BLaER1 treated with 17β-estradiol and CSF1 and Interleukin-3, amounts not matched to agents 10 nM and 100 nM (cell line): ENCODE measurements around the gene ANKRD44.

ENCODE experiments used
- H3K27ac ChIP-seq, 11 experiments: shearing (Covaris generic); formaldehyde crosslinking; 2 replicates each; pipeline ENCODE4 v1.8.1; 2022
- H3K27me3 ChIP-seq, 11 experiments: shearing (Covaris generic); formaldehyde crosslinking; 2 replicates each; pipeline ENCODE4 v1.8.1; 2022
- H3K36me3 ChIP-seq, 11 experiments: shearing (Covaris generic); formaldehyde crosslinking; 2 replicates each; pipeline ENCODE4 v1.8.1; 2022
- H3K4me1 ChIP-seq, 10 experiments: shearing (Covaris generic); formaldehyde crosslinking; 2 replicates each; pipeline ENCODE4 v1.8.1; 2022
- H3K4me2 ChIP-seq, 11 experiments: shearing (Covaris generic); formaldehyde crosslinking; 2 replicates each; pipeline ENCODE4 v1.8.1; 2022
- H3K4me3 ChIP-seq, 10 experiments: shearing (Covaris generic); formaldehyde crosslinking; 2 replicates each; pipeline ENCODE4 v1.8.1; 2022
- H3K9ac ChIP-seq, 11 experiments: shearing (Covaris generic); formaldehyde crosslinking; 2 replicates each; pipeline ENCODE4 v1.8.1; 2022
- H3K9me3 ChIP-seq, 11 experiments: shearing (Covaris generic); formaldehyde crosslinking; replicated peaks in 1 of 11; 2 replicates each; pipeline ENCODE4 v1.8.1; 2022
- H4K20me1 ChIP-seq, 11 experiments: shearing (Covaris generic); formaldehyde crosslinking; 2 replicates each; pipeline ENCODE4 v1.8.1; 2022
- Cebpa-rat ChIP-seq, 11 experiments: shearing (Covaris generic); IDR thresholded peaks; 2 replicates each; pipeline ENCODE4 v1.8.1; 2022

Gene ANKRD44

DNA sequence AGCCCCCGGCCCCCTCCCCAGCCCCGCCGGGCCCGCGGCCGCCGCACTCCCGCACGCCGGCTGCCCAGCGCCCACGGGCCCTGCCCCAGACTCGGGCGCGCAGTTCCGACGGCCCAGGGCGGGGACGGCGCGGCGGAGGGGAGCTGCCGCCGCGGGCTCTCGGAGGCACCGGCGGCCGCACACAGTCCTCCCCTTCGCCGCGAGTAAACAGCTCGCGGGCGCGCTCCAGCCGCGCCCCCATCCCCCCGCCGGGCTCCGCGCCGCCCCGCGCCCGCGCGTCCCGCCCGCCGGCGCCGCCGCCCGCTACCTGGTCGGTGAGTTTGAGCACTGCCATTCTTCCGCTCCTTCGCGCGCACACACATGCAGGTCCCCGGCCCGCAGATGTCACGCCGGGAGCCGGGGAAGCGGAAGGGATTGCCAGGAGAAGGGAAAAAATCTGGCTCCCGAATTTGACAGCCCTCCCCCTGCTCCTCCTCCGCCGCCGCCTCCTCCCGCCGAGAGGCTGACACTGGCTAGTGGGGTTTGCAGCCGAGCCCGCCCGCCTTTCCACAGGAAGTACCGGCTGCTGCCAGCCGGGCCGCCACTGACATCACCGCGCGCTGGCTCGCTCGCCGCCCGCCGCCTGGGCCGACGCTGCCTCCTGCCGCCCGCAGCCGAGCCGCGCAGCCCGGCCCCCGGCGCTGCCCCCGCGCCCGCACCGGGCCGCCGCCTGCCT is at the start of gene ANKRD44:
Gene ANKRD44 (minus strand): TSS at position 510 of the 715 bp plus-strand sequence. CDS start 176 bp downstream, at position 334.
- peak within 1 kb of the TSS; percentile 89 to 98 (median 93) for H3K4me2 ChIP-seq
- H3K4me3 ChIP-seq = peak within 1 kb of the TSS; percentile 75 to 93 (median 84)
- peaks cover 0 to 50% (median 43%) of the 10 kb centered on the region in 11 experiments; a peak in 19 of 22 replicates for H3K27me3 ChIP-seq
- H3K9me3 ChIP-seq = no peaks in the 10 kb centered on the region
- peaks cover 0 to 9% (median 0%) of the 10 kb centered on the region in 11 experiments; a peak in 2 of 22 replicates for H4K20me1 ChIP-seq
- H3K4me1 ChIP-seq = peaks cover 15 to 58% (median 48%) of the 10 kb centered on the region in 10 experiments
- H3K27ac ChIP-seq = peak within 1 kb of the TSS; percentile 54 to 92 (median 73); a peak in 21 of 22 replicates
- H3K36me3 ChIP-seq = no peaks in the 10 kb centered on the region
- TF ChIP-seq Cebpa-rat (IDR thresholded peaks at IDR 0.05) = no peak
- peak within 1 kb of the TSS; percentile 77 to 91 (median 81) for H3K9ac ChIP-seq

DNA sequence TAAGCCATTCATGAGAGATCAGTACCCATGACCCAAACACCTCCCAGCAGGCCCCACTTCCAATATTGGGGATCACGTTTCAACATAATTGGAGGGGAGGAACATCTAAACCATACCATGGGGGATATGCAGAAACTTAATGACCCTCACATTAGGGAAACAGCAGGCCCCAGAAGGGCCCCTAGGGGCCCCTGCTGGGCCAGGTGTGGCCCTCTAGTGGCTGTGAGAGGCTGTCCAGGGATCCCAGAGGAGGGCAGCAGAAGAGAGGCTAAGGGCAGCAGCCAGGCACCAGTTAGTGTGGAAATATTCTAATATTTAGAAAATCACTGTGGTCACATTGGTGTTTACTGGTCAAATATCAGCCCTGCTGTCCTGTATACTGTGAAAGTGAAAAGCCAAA is 49.3 kb upstream of the ANKRD44 start:
- no peak overlapping the region for H3K27ac ChIP-seq
- H3K4me2 ChIP-seq = no peak overlapping the region
- no peaks in the 10 kb centered on the region for H3K9me3 ChIP-seq
- H3K4me3 ChIP-seq = no peak overlapping the region
- no peaks in the 10 kb centered on the region for H3K27me3 ChIP-seq
- no peaks in the 10 kb centered on the region for H4K20me1 ChIP-seq
- no peaks in the 10 kb centered on the region for H3K36me3 ChIP-seq
- H3K9ac ChIP-seq = no peak overlapping the region
- no peak for TF ChIP-seq Cebpa-rat (IDR thresholded peaks at IDR 0.05)
- peaks cover 0 to 4% (median 0%) of the 10 kb centered on the region in 10 experiments; a peak in 2 of 20 replicates for H3K4me1 ChIP-seq

DNA sequence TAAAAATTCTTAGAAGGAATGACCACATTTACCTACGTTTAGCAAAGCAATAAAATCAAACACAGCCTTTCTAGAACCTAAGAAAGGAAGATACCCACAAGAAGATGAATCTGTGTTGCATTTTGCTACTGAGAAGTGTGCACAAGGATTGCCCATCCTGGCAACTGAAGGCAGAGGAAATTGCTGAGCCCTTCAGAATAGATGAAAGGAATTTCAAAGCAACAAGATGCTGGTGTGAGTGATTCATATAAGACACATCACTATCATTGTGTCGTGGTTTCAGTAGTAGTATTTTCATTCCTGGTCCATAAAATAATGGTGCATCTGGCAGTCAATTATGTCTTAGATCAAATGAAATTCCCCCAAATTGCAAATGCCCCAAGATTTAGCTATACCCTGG is 48.4 kb upstream of the ANKRD44 start:
- Histone ChIP-seq H3K27ac (no peak overlapping the region), H3K4me3 (no peak overlapping the region), H3K36me3 (no peaks in the 10 kb centered on the region), H3K9me3 (no peaks in the 10 kb centered on the region), H3K27me3 (no peaks in the 10 kb centered on the region), H3K9ac (no peak overlapping the region), H3K4me1 (peaks cover 0 to 2% (median 0%) of the 10 kb centered on the region in 10 experiments; a peak in 2 of 20 replicates), H3K4me2 (no peak overlapping the region), H4K20me1 (no peaks in the 10 kb centered on the region)
- no peak for TF ChIP-seq Cebpa-rat (IDR thresholded peaks at IDR 0.05)

DNA sequence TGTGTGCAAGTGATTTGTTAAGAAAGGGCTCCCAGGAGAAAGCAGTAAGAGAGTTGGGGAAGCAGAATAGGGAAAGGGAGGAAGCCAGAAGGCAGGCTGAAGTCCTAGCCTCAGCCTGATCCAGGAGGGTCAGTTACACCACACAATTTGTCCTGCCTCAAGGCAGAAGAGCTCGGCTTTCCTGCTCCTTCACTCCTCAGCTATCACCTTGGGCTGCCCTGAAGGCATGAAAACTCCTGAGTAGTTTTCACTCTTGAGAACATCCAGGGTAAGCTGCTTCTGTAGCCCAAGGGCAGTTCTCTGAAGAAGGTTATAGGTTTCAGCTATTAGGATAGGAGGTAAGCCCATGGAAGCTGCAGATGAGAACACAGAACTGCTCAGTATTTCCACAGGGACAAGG is 47.4 kb upstream of the ANKRD44 start:
- no peaks in the 10 kb centered on the region for H3K9me3 ChIP-seq
- H3K4me3 ChIP-seq = no peak overlapping the region
- H3K4me2 ChIP-seq = no peak overlapping the region
- no peak overlapping the region for H3K27ac ChIP-seq
- no peaks in the 10 kb centered on the region for H3K4me1 ChIP-seq
- H3K27me3 ChIP-seq = no peaks in the 10 kb centered on the region
- H3K9ac ChIP-seq = no peak overlapping the region
- H4K20me1 ChIP-seq = no peaks in the 10 kb centered on the region
- no peaks in the 10 kb centered on the region for H3K36me3 ChIP-seq
- TF ChIP-seq Cebpa-rat (IDR thresholded peaks at IDR 0.05) = no peak

DNA sequence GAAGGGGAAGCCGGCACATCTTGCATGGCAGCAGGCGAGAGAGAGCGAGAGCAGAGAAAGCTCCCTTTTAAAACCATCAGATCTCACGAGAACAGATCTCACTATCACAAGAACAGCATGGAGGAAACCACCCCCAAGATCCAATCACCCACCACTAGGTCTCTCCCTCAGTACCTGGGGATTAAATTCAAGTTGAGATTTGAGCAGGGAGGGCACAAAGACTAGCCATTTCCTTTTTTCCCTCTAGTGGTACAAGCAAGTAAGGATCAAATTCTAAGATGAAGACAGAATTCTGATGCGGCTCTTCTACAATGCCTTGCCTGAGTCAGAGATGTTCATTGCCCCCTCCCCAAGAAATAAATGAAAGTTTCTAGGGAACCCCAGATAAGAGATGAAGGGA is 45.6 kb upstream of the ANKRD44 start:
- H3K27ac ChIP-seq = no peak overlapping the region
- no peaks in the 10 kb centered on the region for H4K20me1 ChIP-seq
- no peaks in the 10 kb centered on the region for H3K4me1 ChIP-seq
- H3K4me2 ChIP-seq = no peak overlapping the region
- no peak overlapping the region for H3K9ac ChIP-seq
- H3K27me3 ChIP-seq = no peaks in the 10 kb centered on the region
- no peaks in the 10 kb centered on the region for H3K9me3 ChIP-seq
- H3K36me3 ChIP-seq = no peaks in the 10 kb centered on the region
- TF ChIP-seq Cebpa-rat (IDR thresholded peaks at IDR 0.05) = no peak
- no peak overlapping the region for H3K4me3 ChIP-seq

DNA sequence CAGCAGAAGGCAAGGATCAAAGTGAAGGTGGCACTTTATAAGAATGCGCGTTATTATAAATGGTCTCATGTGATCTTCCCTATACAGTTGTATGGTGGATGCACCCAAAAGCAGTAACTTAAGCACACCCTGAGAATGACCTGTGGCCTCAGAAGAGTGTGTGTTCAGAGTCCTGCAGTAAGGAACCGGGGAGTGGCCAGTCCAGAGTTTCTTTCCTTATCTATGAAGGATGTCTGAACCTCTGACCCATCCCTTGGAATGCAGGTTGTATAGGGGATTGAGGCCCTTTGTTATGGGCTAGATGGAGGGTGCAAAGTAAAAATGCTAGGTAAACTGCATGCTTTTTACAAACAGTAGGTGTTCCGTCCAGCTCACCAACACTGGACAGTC is 43.6 kb upstream of the ANKRD44 start:
- Histone ChIP-seq H3K4me1 (no peaks in the 10 kb centered on the region; a peak in 1 of 20 replicates), H3K9me3 (no peaks in the 10 kb centered on the region), H3K27me3 (no peaks in the 10 kb centered on the region), H3K27ac (no peak overlapping the region), H3K4me3 (no peak overlapping the region), H4K20me1 (no peaks in the 10 kb centered on the region), H3K36me3 (no peaks in the 10 kb centered on the region), H3K9ac (no peak overlapping the region), H3K4me2 (no peak overlapping the region)
- no peak for TF ChIP-seq Cebpa-rat (IDR thresholded peaks at IDR 0.05)

DNA sequence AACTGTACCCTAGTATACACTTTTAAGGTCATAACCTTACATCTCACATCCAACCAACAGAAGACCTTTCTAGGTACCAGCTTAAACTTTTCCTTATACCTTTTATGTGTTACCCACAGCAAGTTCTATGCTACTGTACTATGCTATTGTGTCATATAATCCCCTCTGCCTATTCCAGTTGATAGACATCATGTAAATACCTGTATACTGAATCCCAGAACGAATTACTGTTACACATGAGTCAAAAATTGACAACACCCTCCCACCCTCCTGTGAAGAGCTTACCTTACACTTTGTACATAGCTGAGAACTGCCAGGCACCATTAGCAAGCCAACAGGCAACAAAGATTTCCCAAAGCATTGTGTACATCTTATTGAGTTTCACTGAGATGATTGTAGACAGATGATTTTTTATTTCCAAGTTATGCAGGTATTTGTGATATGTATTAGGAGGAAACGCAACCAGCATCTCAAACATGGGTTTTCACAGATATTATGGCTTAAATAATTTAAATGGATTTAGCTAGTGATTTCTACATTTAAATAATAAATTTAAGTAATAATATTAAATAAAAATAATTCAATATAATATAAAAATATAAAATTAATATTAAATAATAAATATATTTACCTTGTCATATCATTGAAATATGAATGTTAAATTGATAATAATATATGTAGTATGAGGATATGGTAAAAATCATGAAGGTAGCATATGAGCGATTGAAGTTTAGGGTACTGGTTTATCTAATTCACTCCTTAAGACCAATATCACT is 43.0 kb upstream of the ANKRD44 start:
- no peak for TF ChIP-seq Cebpa-rat (IDR thresholded peaks at IDR 0.05)
- Histone ChIP-seq H3K36me3 (no peaks in the 10 kb centered on the region), H3K27ac (no peak overlapping the region), H3K9ac (no peak overlapping the region), H3K4me2 (no peak overlapping the region), H3K27me3 (no peaks in the 10 kb centered on the region), H3K4me1 (peaks cover 0 to 6% (median 0%) of the 10 kb centered on the region in 10 experiments; a peak in 3 of 20 replicates), H3K4me3 (no peak overlapping the region), H3K9me3 (no peaks in the 10 kb centered on the region), H4K20me1 (no peaks in the 10 kb centered on the region)

DNA sequence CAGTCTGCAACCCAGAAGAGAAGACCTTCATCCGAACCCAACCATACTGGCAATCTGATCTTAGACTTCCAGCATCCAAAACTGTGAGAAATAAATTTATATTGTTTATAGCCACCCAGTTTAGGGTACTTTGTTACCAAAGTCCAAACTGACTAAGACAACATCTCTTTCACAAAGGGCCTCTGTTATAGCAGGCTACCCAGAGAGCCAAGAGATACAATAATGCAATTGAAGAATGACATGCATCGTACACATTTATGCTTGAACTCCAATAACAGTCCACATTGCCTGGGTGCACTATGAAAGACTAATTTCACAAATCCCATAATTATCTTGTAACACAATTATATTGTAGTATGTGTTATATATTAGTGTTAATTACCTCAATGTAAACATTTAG is 39.1 kb upstream of the ANKRD44 start:
- Histone ChIP-seq H3K27me3 (no peaks in the 10 kb centered on the region), H3K36me3 (no peaks in the 10 kb centered on the region)
- TF ChIP-seq Cebpa-rat (IDR thresholded peaks at IDR 0.05) = no peak

DNA sequence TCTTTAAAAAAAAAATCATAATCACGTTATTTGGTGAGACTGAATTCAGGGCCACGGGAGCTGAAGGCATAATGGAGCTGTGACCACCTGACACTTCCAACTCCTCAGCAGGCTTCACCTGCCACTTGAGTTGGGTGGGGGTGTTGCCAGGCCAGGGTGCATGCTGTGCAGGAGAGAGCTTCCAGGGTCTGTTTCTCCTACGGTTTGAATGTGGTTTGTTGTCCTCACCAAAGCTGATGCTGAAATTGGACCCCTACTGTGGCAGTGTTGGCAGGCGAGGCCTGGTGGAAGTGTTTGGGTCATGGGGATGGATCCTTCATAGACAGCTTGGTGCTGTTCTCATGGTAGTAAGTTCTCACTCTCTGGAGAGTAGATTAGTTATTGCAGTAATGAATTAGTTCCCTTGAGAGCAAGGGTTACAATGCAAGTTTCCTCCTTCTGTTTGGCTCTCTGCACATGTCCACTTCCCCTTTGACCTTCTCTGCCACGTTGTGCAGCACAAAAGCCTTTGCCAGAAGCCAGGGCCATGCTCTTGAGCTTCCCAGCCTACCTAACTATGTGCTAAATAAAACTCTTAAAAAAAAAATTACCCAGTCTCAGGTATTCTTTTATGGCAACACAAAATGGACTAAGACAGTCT is 38.3 kb upstream of the ANKRD44 start:
- peaks cover 0 to 6% (median 0%) of the 10 kb centered on the region in 10 experiments; a peak in 3 of 20 replicates for H3K4me1 ChIP-seq
- H3K9ac ChIP-seq = no peak overlapping the region
- peak overlapping the region in 1 of 11 experiments; percentile 9; a peak in 2 of 22 replicates for H3K4me2 ChIP-seq
- no peak overlapping the region for H3K27ac ChIP-seq
- no peaks in the 10 kb centered on the region for H3K27me3 ChIP-seq
- H3K36me3 ChIP-seq = no peaks in the 10 kb centered on the region
- H4K20me1 ChIP-seq = no peaks in the 10 kb centered on the region
- no peak for TF ChIP-seq Cebpa-rat (IDR thresholded peaks at IDR 0.05)
- H3K9me3 ChIP-seq = no peaks in the 10 kb centered on the region
- H3K4me3 ChIP-seq = no peak overlapping the region

More for the DNA sequence above, 39.1 kb upstream of the ANKRD44 start:
- Histone ChIP-seq H3K4me1 (peaks cover 0 to 6% (median 0%) of the 10 kb centered on the region in 10 experiments; a peak in 3 of 20 replicates), H3K27ac (no peak overlapping the region), H3K4me3 (no peak overlapping the region), H3K9me3 (no peaks in the 10 kb centered on the region), H4K20me1 (no peaks in the 10 kb centered on the region), H3K4me2 (no peak overlapping the region), H3K9ac (no peak overlapping the region)
